ENCODE results near the gene ZNF81. TPM values are rescaled to one million over a fixed set of nuclear protein-coding genes. Genes with fewer than 3 reads are reported as not detected.

ZNF81 gene
- total and polyA plus RNA-seq, 8 donors = 1.5 to 5.8 (median 2.7) TPM

GRCh38 chrX:47864300-47864699, 27.6 kb downstream of the ZNF81 start:
- no peak for ATAC-seq
- no peak for DNase-seq
- Histone ChIP-seq H3K4me3 (no peak overlapping the region), H3K27me3 (no peaks in the 10 kb centered on the region), H3K36me3 (no peaks in the 10 kb centered on the region), H3K9me3 (no peaks in the 10 kb centered on the region), H3K27ac (no peak overlapping the region), H3K4me1 (no peaks in the 10 kb centered on the region)
- WGBS, 2 donors = 69 to 90% methylated on average over 3 of the region's 3 CpGs
- TF ChIP-seq, protein P1, sequence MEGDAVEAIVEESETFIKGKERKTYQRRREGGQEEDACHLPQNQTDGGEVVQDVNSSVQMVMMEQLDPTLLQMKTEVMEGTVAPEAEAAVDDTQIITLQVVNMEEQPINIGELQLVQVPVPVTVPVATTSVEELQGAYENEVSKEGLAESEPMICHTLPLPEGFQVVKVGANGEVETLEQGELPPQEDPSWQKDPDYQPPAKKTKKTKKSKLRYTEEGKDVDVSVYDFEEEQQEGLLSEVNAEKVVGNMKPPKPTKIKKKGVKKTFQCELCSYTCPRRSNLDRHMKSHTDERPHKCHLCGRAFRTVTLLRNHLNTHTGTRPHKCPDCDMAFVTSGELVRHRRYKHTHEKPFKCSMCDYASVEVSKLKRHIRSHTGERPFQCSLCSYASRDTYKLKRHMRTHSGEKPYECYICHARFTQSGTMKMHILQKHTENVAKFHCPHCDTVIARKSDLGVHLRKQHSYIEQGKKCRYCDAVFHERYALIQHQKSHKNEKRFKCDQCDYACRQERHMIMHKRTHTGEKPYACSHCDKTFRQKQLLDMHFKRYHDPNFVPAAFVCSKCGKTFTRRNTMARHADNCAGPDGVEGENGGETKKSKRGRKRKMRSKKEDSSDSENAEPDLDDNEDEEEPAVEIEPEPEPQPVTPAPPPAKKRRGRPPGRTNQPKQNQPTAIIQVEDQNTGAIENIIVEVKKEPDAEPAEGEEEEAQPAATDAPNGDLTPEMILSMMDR (IDR thresholded peaks at IDR 0.05) = no peak
- FAIRE-seq = no peak
- intact Hi-C loops (cut with DNase I) = no loop called here

DNA sequence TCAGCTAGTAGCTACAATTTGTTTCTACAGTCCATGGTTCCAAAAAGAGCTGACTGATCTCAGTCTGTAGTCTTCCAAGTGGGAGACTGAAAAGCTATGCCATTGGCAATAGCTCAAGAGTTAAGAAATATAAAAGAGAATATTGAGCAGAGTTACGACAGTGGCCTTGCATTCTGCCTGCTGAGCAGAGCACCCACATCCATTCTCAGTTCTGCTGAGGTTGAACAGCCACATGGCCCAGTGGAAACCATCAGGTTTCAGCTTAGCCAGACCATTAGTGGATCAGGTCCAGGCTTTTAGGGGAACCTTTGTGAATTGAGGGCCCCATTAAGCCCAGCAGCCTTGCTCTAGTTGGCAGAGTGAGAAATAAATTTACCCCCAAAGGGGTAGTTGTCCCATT, 28.1 kb downstream of the ZNF81 start:
- 86 to 92% methylated on average over 1 of the region's 1 CpG for whole genome bisulfite sequencing, 2 donors
- Histone ChIP-seq H3K27ac (no peak overlapping the region), H3K27me3 (no peaks in the 10 kb centered on the region), H3K4me1 (no peaks in the 10 kb centered on the region), H3K9me3 (no peaks in the 10 kb centered on the region), H3K36me3 (no peaks in the 10 kb centered on the region), H3K4me3 (no peak overlapping the region)
- TF ChIP-seq, protein P1 (IDR thresholded peaks at IDR 0.05) = no peak
- DNase-seq (no peak), ATAC-seq (no peak), FAIRE-seq (no peak)
- intact Hi-C loops (cut with DNase I) = no loop called here

- WGBS, 2 donors = 70 to 89% methylated on average over 3 of the region's 3 CpGs
Observed at GRCh38 chrX:47873123-47873522, 36.4 kb downstream of the ZNF81 start.

GRCh38 chrX:47877327-47877726, 40.6 kb downstream of the ZNF81 start:
- Histone ChIP-seq H3K4me1 (no peaks in the 10 kb centered on the region), H3K9me3 (no peaks in the 10 kb centered on the region), H3K4me3 (no peak overlapping the region), H3K36me3 (no peaks in the 10 kb centered on the region), H3K27me3 (no peaks in the 10 kb centered on the region), H3K27ac (no peak overlapping the region)
- TF ChIP-seq, protein P1 (IDR thresholded peaks at IDR 0.05) = no peak
- intact Hi-C loops (cut with DNase I) = no loop called here
- DNase-seq (no peak), FAIRE-seq (no peak), ATAC-seq (no peak)
- 74 to 93% methylated on average over 6 of the region's 6 CpGs for WGBS, 2 donors

More at GRCh38 chrX:47873123-47873522, 36.4 kb downstream of the ZNF81 start:
- Histone ChIP-seq H3K36me3 (no peaks in the 10 kb centered on the region), H3K27me3 (no peaks in the 10 kb centered on the region), H3K4me3 (no peak overlapping the region), H3K4me1 (no peaks in the 10 kb centered on the region), H3K9me3 (no peaks in the 10 kb centered on the region), H3K27ac (no peak overlapping the region)
- FAIRE-seq (no peak), ATAC-seq (no peak), DNase-seq (no peak)
- intact Hi-C loops (cut with DNase I) = no loop called here
- TF ChIP-seq, protein P1 (IDR thresholded peaks at IDR 0.05) = no peak

DNA sequence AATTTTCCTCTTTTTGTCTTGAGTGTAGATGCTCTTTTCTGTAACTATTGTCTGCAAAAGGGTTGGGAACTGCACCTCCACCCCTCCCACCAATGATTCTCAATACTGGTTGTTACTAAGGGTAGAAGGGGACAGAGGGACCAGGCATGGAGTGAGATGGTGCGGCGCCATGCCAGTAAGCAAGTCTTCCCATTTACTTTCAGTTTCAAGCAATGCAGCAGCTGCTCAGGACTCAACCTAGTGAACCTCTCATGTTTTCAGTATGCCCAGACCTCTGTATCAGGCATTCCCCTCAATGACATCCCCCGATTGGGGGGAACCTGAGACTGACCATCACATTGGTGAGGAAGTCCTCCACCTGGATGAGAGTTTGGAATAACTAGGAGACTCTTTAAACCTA, 41.5 kb downstream of the ZNF81 start:
- Histone ChIP-seq H3K4me1 (no peaks in the 10 kb centered on the region), H3K36me3 (no peaks in the 10 kb centered on the region), H3K4me3 (no peak overlapping the region), H3K27me3 (no peaks in the 10 kb centered on the region), H3K9me3 (no peaks in the 10 kb centered on the region), H3K27ac (no peak overlapping the region)
- 77 to 98% methylated on average over 3 of the region's 3 CpGs for WGBS, 2 donors
- TF ChIP-seq, protein P1 (IDR thresholded peaks at IDR 0.05) = no peak
- intact Hi-C loops (cut with DNase I) = no loop called here
- no peak for FAIRE-seq
- no peak for ATAC-seq
- DNase-seq = no peak
